HG02610 (cell line): ENCODE measurements around the gene FAIM.
"Not testable (repeated sequence)": the region's sequence is repeated elsewhere in the genome, so short reads cannot be mapped to it uniquely, and the experiment has no call there.

Source experiments
- ATAC-seq: cut with Tn5 transposase; IDR thresholded peaks from one replicate; pipeline ENCODE4 v1.9.1; 2021; ENCODE audit warnings: mild to moderate bottlenecking, moderate library complexity; ENCODE audit not compliant: unreplicated experiment

The FAIM gene

GRCh38 chr3:138600100-138600745 lies 8.3 kb upstream of the FAIM start:
- no peak for ATAC-seq

GRCh38 chr3:138601661-138602060 lies 6.9 kb upstream of the FAIM start:
- ATAC-seq, result not testable (repeated sequence)

GRCh38 chr3:138604106-138604595 lies 4.4 kb upstream of the FAIM start:
- ATAC-seq, result not testable (repeated sequence)

- ATAC-seq, result no peak
Measured at GRCh38 chr3:138609898-138610266, 1.3 kb downstream of the FAIM start.

GRCh38 chr3:138615462-138615861 lies 6.9 kb downstream of the FAIM start:
- ATAC-seq, result no peak

- no peak for ATAC-seq
Measured at GRCh38 chr3:138620431-138620830, 11.9 kb downstream of the FAIM start.

- no peak for ATAC-seq
Measured at GRCh38 chr3:138624518-138624917, 15.9 kb downstream of the FAIM start.

- no peak for ATAC-seq
Measured at GRCh38 chr3:138625707-138626365, 17.3 kb downstream of the FAIM start.

- no peak for ATAC-seq
Measured at GRCh38 chr3:138629526-138629925, 21.0 kb downstream of the FAIM start.

- ATAC-seq, result no peak
Measured at GRCh38 chr3:138638641-138639040, 30.1 kb downstream of the FAIM start.

- no peak for ATAC-seq
Measured at GRCh38 chr3:138640537-138640936, 32.0 kb downstream of the FAIM start.

- no peak for ATAC-seq
Measured at GRCh38 chr3:138642226-138642926, 33.8 kb downstream of the FAIM start.

- no peak for ATAC-seq
Measured at GRCh38 chr3:138642927-138643253, 34.3 kb downstream of the FAIM start.

- no peak for ATAC-seq
Measured at GRCh38 chr3:138646008-138646407, 37.4 kb downstream of the FAIM start.

- no peak for ATAC-seq
Measured at GRCh38 chr3:138646513-138646912, 37.9 kb downstream of the FAIM start.

- ATAC-seq, result no peak
Measured at GRCh38 chr3:138649134-138649533, 40.6 kb downstream of the FAIM start.

GRCh38 chr3:138653567-138653966 lies 45.0 kb downstream of the FAIM start:
- no peak for ATAC-seq

GRCh38 chr3:138657508-138657907 lies 48.9 kb downstream of the FAIM start:
- ATAC-seq, result no peak

GRCh38 chr3:138668107-138668506 lies 59.5 kb downstream of the FAIM start:
- ATAC-seq, result no peak

GRCh38 chr3:138670407-138670806 lies 61.8 kb downstream of the FAIM start:
- ATAC-seq, result no peak

GRCh38 chr3:138673641-138674530 lies 65.3 kb downstream of the FAIM start:
- no peak for ATAC-seq
